ENCODE measurements around the gene SMOC1. TPM values are rescaled to one million over a fixed set of nuclear protein-coding genes. Genes with fewer than 3 reads are reported as not detected.

Gene SMOC1
- total RNA-seq, 1 donor from 2014 or later, result 0.38 TPM

- no peak overlapping the region for H3K4me3 Mint-ChIP-seq (ENCODE audit: unreplicated experiment)
- H3K27me3 Mint-ChIP-seq (ENCODE audit: unreplicated experiment), result peaks cover 2% of the 10 kb centered on the region
- H3K4me1 Mint-ChIP-seq (ENCODE audit: unreplicated experiment), result no peaks in the 10 kb centered on the region
- no peaks in the 10 kb centered on the region for H3K9me3 Mint-ChIP-seq (ENCODE audit: unreplicated experiment)
- TF ChIP-seq CTCF (IDR thresholded peaks at IDR 0.05; ENCODE audit: unreplicated experiment), result no peak
- no peak overlapping the region for H3K27ac Mint-ChIP-seq (ENCODE audit: unreplicated experiment)
- DNase-seq (ENCODE audit: low spot score), result no peak
- H3K36me3 Mint-ChIP-seq (ENCODE audit: low read depth, unreplicated experiment), result no peaks in the 10 kb centered on the region
Measured at GRCh38 chr14:70033116-70033515, 153.9 kb downstream of the SMOC1 start.

GRCh38 chr14:70033561-70033960, 154.3 kb downstream of the SMOC1 start:
- Mint-ChIP-seq H3K27ac (ENCODE audit: unreplicated experiment) (no peak overlapping the region), H3K36me3 (ENCODE audit: low read depth, unreplicated experiment) (no peaks in the 10 kb centered on the region), H3K4me3 (ENCODE audit: unreplicated experiment) (no peak overlapping the region), H3K4me1 (ENCODE audit: unreplicated experiment) (no peaks in the 10 kb centered on the region), H3K9me3 (ENCODE audit: unreplicated experiment) (no peaks in the 10 kb centered on the region), H3K27me3 (ENCODE audit: unreplicated experiment) (no peaks in the 10 kb centered on the region)
- no peak for DNase-seq (ENCODE audit: low spot score)
- no peak for TF ChIP-seq CTCF (IDR thresholded peaks at IDR 0.05; ENCODE audit: unreplicated experiment)

- TF ChIP-seq CTCF (IDR thresholded peaks at IDR 0.05; ENCODE audit: unreplicated experiment), result no peak
- Mint-ChIP-seq H3K4me3 (ENCODE audit: unreplicated experiment) (no peak overlapping the region), H3K27me3 (ENCODE audit: unreplicated experiment) (no peaks in the 10 kb centered on the region), H3K4me1 (ENCODE audit: unreplicated experiment) (no peaks in the 10 kb centered on the region), H3K36me3 (ENCODE audit: low read depth, unreplicated experiment) (no peaks in the 10 kb centered on the region), H3K27ac (ENCODE audit: unreplicated experiment) (no peak overlapping the region), H3K9me3 (ENCODE audit: unreplicated experiment) (no peaks in the 10 kb centered on the region)
- no peak for DNase-seq (ENCODE audit: low spot score)
Measured at GRCh38 chr14:70034257-70034656, 155.0 kb downstream of the SMOC1 start.

- Mint-ChIP-seq H3K36me3 (ENCODE audit: low read depth, unreplicated experiment) (no peaks in the 10 kb centered on the region), H3K4me1 (ENCODE audit: unreplicated experiment) (no peaks in the 10 kb centered on the region), H3K4me3 (ENCODE audit: unreplicated experiment) (no peak overlapping the region), H3K9me3 (ENCODE audit: unreplicated experiment) (no peaks in the 10 kb centered on the region), H3K27ac (ENCODE audit: unreplicated experiment) (no peak overlapping the region), H3K27me3 (ENCODE audit: unreplicated experiment) (no peaks in the 10 kb centered on the region)
- peak; percentile 24 for DNase-seq (ENCODE audit: low spot score)
- TF ChIP-seq CTCF (IDR thresholded peaks at IDR 0.05; ENCODE audit: unreplicated experiment), result no peak
Measured at GRCh38 chr14:70036665-70037064, 157.4 kb downstream of the SMOC1 start.

GRCh38 chr14:70043001-70043400, 163.8 kb downstream of the SMOC1 start:
- Mint-ChIP-seq H3K9me3 (ENCODE audit: unreplicated experiment) (no peaks in the 10 kb centered on the region), H3K27ac (ENCODE audit: unreplicated experiment) (no peak overlapping the region), H3K36me3 (ENCODE audit: low read depth, unreplicated experiment) (no peaks in the 10 kb centered on the region), H3K27me3 (ENCODE audit: unreplicated experiment) (no peaks in the 10 kb centered on the region), H3K4me3 (ENCODE audit: unreplicated experiment) (no peak overlapping the region), H3K4me1 (ENCODE audit: unreplicated experiment) (peaks cover 12% of the 10 kb centered on the region)
- no peak for DNase-seq (ENCODE audit: low spot score)
- no peak for TF ChIP-seq CTCF (IDR thresholded peaks at IDR 0.05; ENCODE audit: unreplicated experiment)
